NCI-H2227 (cell line): ENCODE data around the gene CSNK1D.
"Not testable (repeated sequence)": the region's sequence is repeated elsewhere in the genome, so short reads cannot be mapped to it uniquely, and the experiment has no call there.

Experiments
- DNase-seq: peaks from one replicate; lab custom pipeline; 2025; ENCODE audit not compliant: unreplicated experiment; lab: John Stamatoyannopoulos, UW

CSNK1D gene

GRCh38 chr17:82216301-82217119 lies 57.0 kb downstream of the CSNK1D start:
- no peak for DNase-seq

- no peak for DNase-seq
Observed at GRCh38 chr17:82215972-82216300, 57.6 kb downstream of the CSNK1D start.

- DNase-seq: no peak
Observed at GRCh38 chr17:82215095-82215971, 58.2 kb downstream of the CSNK1D start.

DNA sequence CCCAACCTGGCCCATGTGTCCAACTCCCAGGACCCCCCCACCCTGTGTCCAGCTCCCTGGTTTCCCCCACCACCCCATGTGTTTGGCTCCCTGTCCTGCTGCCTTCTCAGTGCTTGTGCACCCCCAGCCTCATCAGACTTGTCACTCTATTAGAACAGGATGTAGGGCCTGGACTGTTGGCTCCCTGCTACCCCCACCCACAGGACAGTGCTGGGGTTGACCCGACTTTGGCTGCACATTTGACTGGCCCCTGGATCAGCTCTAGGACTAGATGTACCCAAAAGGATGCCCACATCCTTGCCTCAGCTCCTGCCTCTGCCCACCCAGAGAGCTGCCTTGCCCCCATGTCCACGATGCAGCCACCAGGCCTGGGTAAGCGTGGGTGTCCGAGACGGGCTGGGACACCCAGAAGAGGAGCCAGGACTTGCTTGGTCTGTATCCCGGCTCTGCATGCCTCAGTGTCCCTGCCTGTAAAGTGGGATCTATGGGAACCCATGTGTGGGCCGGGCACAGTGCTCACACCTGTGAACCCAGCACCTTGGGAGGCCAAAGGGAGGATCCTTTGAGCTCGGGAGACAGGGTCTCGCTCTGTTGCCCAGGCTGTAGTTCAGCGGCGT lies 59.4 kb downstream of the CSNK1D start:
- no peak for DNase-seq

DNA sequence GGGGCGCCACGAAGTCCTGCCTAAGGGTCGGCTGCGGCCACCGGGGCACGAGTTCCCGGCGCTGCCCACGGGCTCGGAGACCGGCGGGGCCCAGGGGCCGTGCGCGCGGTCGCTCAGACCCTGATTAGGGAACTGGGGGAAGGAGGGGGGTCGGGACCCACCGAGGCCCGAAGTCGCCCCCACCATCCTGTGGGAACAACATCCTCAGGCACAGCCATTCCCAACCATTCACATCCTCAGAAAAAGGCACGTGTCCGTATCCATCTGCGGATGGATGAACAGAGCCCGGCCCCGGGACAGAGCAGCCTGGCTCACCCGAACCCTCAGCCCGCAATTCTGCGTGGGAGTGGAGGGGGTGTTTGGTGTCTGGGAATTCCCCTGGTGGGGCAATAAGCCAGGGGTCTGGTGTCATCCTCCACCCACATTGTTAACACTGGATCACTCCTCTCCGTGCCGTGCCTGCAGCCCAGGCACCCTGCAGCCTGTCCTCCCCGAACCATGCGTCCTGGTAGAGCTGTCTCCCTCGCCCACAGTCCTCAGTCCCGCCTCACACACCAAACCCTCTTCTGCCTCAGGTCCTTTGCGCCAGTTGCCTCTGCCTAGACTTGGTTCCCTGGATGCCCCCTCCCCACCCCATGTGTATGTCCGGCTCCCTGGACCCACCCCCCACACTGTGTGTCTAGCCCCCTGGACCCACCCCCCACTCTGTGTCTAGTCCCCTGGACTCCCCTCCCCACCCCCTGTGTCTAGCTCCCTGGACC lies 60.1 kb downstream of the CSNK1D start:
- DNase-seq: peak; percentile 72

GRCh38 chr17:82212331-82213250 lies 60.9 kb downstream of the CSNK1D start, which contains the start of gene CCDC57:
CCDC57 (minus strand) TSS chr17:82212842; CDS start chr17:82201944, 10,898 bp downstream.
- peak; percentile 87 for DNase-seq

DNA sequence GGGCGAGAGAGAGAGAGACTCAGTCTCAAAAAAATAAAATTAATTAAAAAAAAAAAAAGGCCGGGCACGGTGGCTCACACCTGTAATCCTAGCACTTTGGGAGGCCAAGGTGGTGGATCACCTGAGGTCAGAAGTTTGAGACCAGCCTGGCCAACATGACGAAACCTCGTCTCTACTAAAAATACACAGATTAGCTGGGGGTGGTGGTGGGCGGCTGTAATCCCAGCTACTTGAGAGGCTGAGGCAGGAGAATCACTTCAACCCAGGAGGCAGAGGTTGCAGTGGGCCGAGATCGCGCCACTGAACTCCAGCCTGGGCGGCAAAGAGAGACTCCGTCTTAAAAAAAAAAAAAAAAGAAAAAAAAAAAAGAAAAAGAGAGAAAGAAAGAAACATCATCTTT lies 62.8 kb downstream of the CSNK1D start:
- DNase-seq: not testable (repeated sequence)

GRCh38 chr17:82205720-82206508 lies 67.6 kb downstream of the CSNK1D start:
- DNase-seq: peak; percentile 88

- no peak for DNase-seq
Observed at GRCh38 chr17:82204831-82205719, 68.4 kb downstream of the CSNK1D start.

DNA sequence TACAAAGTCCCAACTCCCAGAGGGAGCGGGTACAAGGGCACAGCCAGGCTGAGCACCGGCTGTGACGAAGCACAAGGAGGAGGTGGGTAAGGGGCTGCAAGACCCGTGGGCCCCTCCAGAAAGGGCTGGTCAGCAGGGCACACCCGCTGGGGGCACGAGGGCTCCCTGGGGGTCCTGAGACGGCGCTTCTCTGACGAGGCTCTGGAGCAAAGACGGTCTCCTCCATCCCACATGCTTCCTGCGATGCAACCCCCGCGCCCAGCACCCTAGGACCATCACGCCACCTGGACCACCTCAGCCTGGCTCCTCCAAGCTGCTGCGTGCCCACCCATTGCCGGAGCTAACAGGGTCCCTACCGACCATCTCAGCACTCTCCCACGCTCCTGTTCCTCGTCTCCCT lies 69.6 kb downstream of the CSNK1D start:
- DNase-seq: no peak

DNA sequence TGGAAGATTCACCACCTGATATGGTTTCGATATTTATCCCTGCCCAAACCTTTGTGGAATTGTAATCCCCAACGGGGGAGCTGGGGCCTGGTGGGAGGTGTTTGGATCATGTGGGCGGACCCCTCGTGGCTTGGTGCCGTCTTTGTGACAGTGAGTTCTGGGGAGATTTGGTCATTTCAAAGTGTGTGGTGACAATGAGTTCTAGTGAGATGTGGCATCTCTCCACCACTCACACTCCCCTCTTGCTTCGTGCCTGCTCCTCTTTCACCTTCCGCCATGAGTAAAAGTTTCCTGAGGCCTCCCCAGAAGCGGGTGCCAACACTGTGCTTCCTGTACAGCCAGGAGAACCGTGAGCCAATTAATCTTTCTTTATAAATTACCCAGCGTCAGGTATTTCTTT lies 70.5 kb downstream of the CSNK1D start:
- DNase-seq: no peak

GRCh38 chr17:82201498-82201910 lies 72.0 kb downstream of the CSNK1D start:
- DNase-seq: peak; percentile 50

GRCh38 chr17:82200743-82201497 lies 72.6 kb downstream of the CSNK1D start:
- DNase-seq: no peak

DNA sequence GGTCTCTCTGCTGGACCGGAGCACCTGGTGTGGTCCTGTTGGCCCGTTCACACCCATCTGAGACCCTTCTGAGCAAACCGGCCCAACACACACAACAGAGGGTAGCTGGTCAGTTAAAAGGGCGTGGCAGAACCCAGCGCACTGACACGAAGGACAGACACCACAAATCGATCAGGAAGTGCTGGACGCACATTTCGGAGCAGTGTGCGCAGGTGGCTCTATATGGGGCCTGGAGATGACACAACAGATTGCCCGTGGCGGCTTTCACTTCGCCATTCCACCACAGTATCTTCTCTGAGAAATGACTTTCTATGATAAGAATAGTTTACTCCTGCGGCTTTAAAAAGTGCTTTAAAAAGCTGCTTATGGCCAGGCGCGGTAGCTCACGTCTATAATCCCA lies 73.4 kb downstream of the CSNK1D start:
- no peak for DNase-seq

- DNase-seq: no peak
Observed at GRCh38 chr17:82199496-82199895, 74.0 kb downstream of the CSNK1D start.

- no peak for DNase-seq
Observed at GRCh38 chr17:82198092-82198491, 75.4 kb downstream of the CSNK1D start.
